NB4 (cell line): ENCODE data around the gene SORBS1.

Experiments
- MYC ChIP-seq: IDR thresholded peaks from 2 replicates; pipeline ENCODE4 v1.6.1; 2011; ENCODE audit warnings: low read depth, low read length
- POLR2A ChIP-seq: IDR thresholded peaks from 2 replicates; pipeline ENCODE4 v1.6.1; 2011; ENCODE audit warnings: mild to moderate bottlenecking; ENCODE audit not compliant: insufficient read length; ENCODE audit errors: extremely low read depth
- TF ChIP-seq, protein P1 (sequence below): IDR thresholded peaks from one replicate; pipeline ENCODE4 v1.5.1; 2012; ENCODE audit warnings: low read depth, low read length

GRCh38 chr10:95354110-95354509 is 207.1 kb downstream of the SORBS1 start:
- TF ChIP-seq, protein P1, sequence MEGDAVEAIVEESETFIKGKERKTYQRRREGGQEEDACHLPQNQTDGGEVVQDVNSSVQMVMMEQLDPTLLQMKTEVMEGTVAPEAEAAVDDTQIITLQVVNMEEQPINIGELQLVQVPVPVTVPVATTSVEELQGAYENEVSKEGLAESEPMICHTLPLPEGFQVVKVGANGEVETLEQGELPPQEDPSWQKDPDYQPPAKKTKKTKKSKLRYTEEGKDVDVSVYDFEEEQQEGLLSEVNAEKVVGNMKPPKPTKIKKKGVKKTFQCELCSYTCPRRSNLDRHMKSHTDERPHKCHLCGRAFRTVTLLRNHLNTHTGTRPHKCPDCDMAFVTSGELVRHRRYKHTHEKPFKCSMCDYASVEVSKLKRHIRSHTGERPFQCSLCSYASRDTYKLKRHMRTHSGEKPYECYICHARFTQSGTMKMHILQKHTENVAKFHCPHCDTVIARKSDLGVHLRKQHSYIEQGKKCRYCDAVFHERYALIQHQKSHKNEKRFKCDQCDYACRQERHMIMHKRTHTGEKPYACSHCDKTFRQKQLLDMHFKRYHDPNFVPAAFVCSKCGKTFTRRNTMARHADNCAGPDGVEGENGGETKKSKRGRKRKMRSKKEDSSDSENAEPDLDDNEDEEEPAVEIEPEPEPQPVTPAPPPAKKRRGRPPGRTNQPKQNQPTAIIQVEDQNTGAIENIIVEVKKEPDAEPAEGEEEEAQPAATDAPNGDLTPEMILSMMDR = no peak
- TF ChIP-seq POLR2A = no peak
- no peak for TF ChIP-seq MYC
